Upper lobe of left lung (tissue), 6 donors: Measurements from ENCODE around the gene TTLL10. TPM values are rescaled to one million over a fixed set of nuclear protein-coding genes. Genes with fewer than 3 reads are reported as not detected.

Experiments
- ATAC-seq, 2 donors: fragments of 200-7000 bp; cut with Tn5 transposase; one replicate each; pipeline ENCODE4 v1.9.1; 2022; ENCODE audit warnings: mild to moderate bottlenecking in 2 of 2, moderate library complexity in 2 of 2; ENCODE audit not compliant: low FRiP score in 2 of 2
- DNase-seq, 2 donors: peaks; one replicate each; pipeline ENCODE4 v3.0.0-alpha.2; 2019 to 2020
- H3K27ac ChIP-seq, 4 donors: fragments of 200-600 bp; sonication (generic); one replicate each; pipeline ENCODE4 v1.5.1; 2016 to 2019
- H3K27me3 ChIP-seq, 4 donors: fragments of 200-600 bp; sonication (generic); one replicate each; pipeline ENCODE4 v1.5.1; 2017 to 2019
- H3K36me3 ChIP-seq, 4 donors: fragments of 200-600 bp; sonication (generic); one replicate each; pipeline ENCODE4 v1.5.1; 2016 to 2019
- H3K4me1 ChIP-seq, 4 donors: fragments of 200-600 bp; sonication (generic); one replicate each; pipeline ENCODE4 v1.5.1; 2018 to 2019
- H3K4me3 ChIP-seq, 4 donors: fragments of 200-600 bp; sonication (generic); one replicate each; pipeline ENCODE4 v1.5.1; 2017 to 2019; ENCODE audit warnings: mild to moderate bottlenecking in 2 of 4, moderate library complexity in 1 of 4
- H3K9me3 ChIP-seq, 4 donors: fragments of 200-600 bp; sonication (generic); one replicate each; pipeline ENCODE4 v1.5.1; 2018 to 2019
- EP300 ChIP-seq, 4 donors: sonication (generic); formaldehyde crosslinking; IDR thresholded peaks; one replicate each; pipeline ENCODE4 v1.5.1; 2017; ENCODE audit warnings: antibody characterized with exemption in 4 of 4, control low read depth in 2 of 4
- POLR2A ChIP-seq, 4 donors: fragments of 450-650 bp; IDR thresholded peaks; one replicate each; pipeline ENCODE4 v1.5.1; 2016 to 2017; ENCODE audit warnings: antibody characterized with exemption in 4 of 4, mild to moderate bottlenecking in 2 of 4
- POLR2AphosphoS5 ChIP-seq, 2 donors: sonication (generic); formaldehyde crosslinking; IDR thresholded peaks; one replicate each; pipeline ENCODE4 v1.5.1; 2017; ENCODE audit warnings: antibody characterized with exemption in 2 of 2
- WGBS, 2 donors: methylation state at CpG; one replicate each; pipeline ENCODE4 v1.1.5; 2017 to 2018; 5-methylcytosine and 5-hydroxymethylcytosine counted together
- total RNA-seq, 6 donors: library from RNA; depleted of rRNA in 4 of 6; stranded (reverse); fragments of >200 nt in 4 of 6; gene quantifications; one replicate each; pipeline versions ENCODE4 v1.1.0 to v1.2.1, GENCODE V29; 2016 to 2021
- TF ChIP-seq, protein P1 (sequence below), 6 experiments: fragments of 450-650 bp in 4 of 6; fragments of 200-600 bp in 2 of 6; sonication (generic) in 2 of 6; IDR thresholded peaks; one replicate each; pipeline ENCODE4 v1.5.1; 2016 to 2019; ENCODE audit warnings: antibody characterized with exemption in 6 of 6
- donor health status: DM: no; HTN: no; CAD: no; lungs with moderate emphysema.
- donor health status: DM: no; HTN: yes; CAD: no; lungs with severe emphysema.

TTLL10 gene
- total RNA-seq, 6 donors from 2014 or later = 0.86 to 14.5 (median 5.8) TPM

DNA sequence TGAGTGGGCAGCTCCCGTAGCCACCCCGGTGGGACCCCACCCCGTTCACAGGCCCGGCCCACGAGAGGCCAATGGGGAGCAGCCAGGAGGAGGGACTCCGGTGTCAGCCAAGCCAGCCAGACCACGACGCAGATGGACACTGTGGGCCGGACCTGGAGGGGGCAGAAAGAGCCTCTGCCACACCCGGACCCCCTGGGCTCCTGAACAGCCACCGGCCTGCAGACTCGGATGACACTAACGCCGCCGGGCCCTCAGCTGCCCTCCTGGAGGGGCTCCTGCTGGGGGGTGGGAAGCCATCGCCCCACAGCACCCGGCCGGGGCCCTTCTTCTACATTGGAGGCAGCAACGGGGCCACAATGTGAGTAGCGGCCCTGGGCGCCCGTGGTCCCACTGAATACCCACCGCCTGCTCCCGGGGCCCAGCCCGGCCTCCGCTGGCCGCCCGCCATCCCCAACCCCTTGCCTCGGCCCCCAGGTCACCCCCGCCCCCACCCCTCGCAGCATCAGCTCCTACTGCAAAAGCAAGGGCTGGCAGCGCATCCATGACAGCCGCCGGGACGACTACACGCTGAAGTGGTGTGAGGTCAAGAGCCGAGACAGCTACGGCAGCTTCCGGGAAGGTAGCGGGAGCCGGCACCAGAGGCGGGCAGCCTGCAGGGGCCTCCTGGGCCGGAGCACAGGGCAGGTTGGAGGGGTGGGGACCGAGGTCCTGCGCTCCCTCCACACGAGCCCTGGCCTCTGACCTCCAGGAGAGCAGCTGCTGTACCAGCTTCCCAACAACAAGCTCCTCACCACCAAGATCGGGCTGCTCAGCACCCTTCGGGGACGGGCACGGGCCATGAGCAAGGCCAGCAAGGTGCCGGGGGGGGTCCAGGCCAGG is 6.5 kb downstream of the TTLL10 start:
- 67 to 82% methylated on average over 16 to 46 of the region's 51 CpGs for WGBS, 2 donors
- no peak overlapping the region for H3K4me3 ChIP-seq
- H3K36me3 ChIP-seq = no peaks in the 10 kb centered on the region
- no peak for TF ChIP-seq EP300 (IDR thresholded peaks at IDR 0.05)
- no peak for TF ChIP-seq POLR2AphosphoS5 (IDR thresholded peaks at IDR 0.05)
- no peak for TF ChIP-seq POLR2A (IDR thresholded peaks at IDR 0.05)
- TF ChIP-seq, protein P1, sequence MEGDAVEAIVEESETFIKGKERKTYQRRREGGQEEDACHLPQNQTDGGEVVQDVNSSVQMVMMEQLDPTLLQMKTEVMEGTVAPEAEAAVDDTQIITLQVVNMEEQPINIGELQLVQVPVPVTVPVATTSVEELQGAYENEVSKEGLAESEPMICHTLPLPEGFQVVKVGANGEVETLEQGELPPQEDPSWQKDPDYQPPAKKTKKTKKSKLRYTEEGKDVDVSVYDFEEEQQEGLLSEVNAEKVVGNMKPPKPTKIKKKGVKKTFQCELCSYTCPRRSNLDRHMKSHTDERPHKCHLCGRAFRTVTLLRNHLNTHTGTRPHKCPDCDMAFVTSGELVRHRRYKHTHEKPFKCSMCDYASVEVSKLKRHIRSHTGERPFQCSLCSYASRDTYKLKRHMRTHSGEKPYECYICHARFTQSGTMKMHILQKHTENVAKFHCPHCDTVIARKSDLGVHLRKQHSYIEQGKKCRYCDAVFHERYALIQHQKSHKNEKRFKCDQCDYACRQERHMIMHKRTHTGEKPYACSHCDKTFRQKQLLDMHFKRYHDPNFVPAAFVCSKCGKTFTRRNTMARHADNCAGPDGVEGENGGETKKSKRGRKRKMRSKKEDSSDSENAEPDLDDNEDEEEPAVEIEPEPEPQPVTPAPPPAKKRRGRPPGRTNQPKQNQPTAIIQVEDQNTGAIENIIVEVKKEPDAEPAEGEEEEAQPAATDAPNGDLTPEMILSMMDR (IDR thresholded peaks at IDR 0.05) = no peak
- no peak overlapping the region for H3K27ac ChIP-seq
- H3K4me1 ChIP-seq = peaks cover 0 to 17% (median 5%) of the 10 kb centered on the region in 4 donors
- no peak for ATAC-seq
- no peaks in the 10 kb centered on the region for H3K9me3 ChIP-seq
- peak in 1 of 2 donors; percentile 79 for DNase-seq
- no peaks in the 10 kb centered on the region for H3K27me3 ChIP-seq

DNA sequence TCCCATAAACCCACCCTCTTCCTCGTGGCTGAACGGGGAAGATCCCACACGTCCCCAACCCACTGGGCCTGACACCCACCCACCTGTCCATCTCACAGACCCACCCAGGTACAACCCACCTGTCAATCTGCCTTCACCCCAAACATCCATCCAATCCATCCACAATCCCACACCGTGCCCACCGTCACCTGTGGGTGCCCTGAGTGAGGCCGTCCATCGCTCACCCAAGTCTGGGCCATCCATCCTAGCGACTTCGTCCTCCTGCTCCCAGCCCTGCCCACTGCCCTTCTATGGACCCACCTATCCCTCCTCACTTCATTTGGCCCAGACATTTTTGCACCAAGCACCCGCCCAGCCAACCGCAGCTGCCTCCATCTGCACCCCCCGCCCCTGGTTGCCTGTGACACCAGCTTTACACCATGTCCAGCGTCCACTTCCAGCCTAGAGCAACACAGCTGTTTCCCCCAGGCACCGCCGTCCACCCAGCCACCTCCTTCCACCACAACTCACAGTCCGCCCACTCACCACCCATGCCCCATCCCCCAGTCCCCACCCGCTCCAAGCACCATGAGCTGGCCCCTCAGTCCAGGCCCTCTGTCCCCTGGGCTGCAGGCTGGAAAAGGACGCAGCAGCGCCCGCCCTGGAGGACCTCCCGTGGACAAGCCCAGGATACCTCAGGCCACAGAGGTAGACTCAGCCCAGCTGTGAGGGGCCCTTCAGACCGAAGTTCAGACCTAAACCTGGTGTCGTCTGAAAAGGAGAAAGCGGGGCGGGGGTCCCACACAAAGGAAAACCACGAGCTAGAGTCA is 7.7 kb downstream of the TTLL10 start:
- Histone ChIP-seq H3K27ac (no peak overlapping the region), H3K4me3 (no peak overlapping the region), H3K4me1 (peaks cover 0 to 17% (median 5%) of the 10 kb centered on the region in 4 donors), H3K36me3 (no peaks in the 10 kb centered on the region), H3K9me3 (no peaks in the 10 kb centered on the region), H3K27me3 (no peaks in the 10 kb centered on the region)
- ATAC-seq (no peak), DNase-seq (peak in 1 of 2 donors; percentile 60)
- TF ChIP-seq, protein P1 (IDR thresholded peaks at IDR 0.05) = no peak
- TF ChIP-seq POLR2AphosphoS5 (IDR thresholded peaks at IDR 0.05) (no peak), EP300 (IDR thresholded peaks at IDR 0.05) (no peak), POLR2A (IDR thresholded peaks at IDR 0.05) (no peak)
- WGBS, 2 donors = 91 to 95% methylated on average over 23 to 26 of the region's 26 CpGs

DNA sequence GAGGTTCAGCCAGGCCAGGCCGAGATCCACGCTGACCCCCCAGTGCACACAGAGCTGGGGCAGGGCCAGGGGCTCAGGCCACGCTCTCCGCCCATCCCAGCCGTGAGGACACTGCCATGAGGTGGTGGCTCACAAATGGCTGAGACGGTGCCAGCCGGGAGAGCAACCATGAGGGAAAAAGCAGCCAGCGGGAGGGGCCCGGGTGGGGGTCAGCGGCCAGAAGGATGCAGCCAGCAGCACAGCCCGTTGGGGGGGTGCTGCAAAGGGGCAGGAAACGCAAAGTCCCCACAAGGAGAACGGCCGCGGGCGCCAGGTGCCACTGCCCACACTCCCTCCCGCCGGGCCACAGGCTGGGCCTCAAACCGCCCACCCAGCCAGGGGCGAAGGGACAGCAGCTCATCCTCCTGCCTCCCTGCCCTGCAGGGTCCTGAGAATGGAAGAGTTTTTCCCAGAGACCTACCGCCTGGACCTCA is 8.3 kb downstream of the TTLL10 start:
- ATAC-seq (no peak), DNase-seq (peak in 1 of 2 donors; percentile 76)
- H3K9me3 ChIP-seq = no peaks in the 10 kb centered on the region
- TF ChIP-seq, protein P1 (IDR thresholded peaks at IDR 0.05) = no peak
- no peak for TF ChIP-seq EP300 (IDR thresholded peaks at IDR 0.05)
- TF ChIP-seq POLR2A (IDR thresholded peaks at IDR 0.05) = no peak
- TF ChIP-seq POLR2AphosphoS5 (IDR thresholded peaks at IDR 0.05) = no peak
- no peak overlapping the region for H3K4me3 ChIP-seq
- H3K27ac ChIP-seq = no peak overlapping the region
- peaks cover 0 to 17% (median 5%) of the 10 kb centered on the region in 4 donors for H3K4me1 ChIP-seq
- no peaks in the 10 kb centered on the region for H3K36me3 ChIP-seq
- WGBS, 2 donors = 66 to 71% methylated on average over 11 to 21 of the region's 21 CpGs
- H3K27me3 ChIP-seq = no peaks in the 10 kb centered on the region

DNA sequence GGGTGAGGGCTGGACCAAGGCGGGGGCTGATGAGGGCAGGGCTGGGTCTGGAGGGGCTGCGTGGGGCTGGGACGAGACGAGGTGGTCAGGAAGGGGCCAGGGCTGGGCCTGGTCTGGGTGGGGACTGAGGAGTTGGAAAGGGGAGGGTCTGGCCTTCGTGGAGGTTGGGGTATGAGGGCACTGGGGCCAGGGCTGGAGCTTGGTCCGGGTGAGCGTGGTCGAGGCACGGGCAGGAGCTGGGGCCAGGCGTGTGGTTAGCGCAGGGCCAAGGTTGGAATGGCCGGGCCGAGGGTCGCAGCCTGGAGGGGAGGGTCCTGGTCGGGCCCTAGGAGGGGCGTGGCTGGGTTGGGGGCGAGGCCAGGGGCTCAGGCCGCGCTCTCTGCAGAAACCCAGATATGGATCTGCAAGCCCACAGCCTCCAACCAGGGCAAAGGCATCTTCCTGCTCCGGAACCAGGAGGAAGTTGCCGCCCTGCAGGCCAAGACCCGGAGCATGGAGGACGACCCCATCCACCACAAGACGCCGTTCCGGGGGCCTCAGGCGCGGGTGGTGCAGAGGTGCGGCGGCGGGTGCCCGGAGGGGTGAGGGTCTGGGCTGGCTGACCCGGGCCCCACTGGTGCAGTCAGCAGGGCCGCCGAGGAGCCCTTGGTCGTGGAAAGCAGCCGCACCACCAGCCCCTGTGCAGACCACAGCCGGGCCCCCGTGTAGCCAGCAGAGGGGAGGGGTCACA is 9.0 kb downstream of the TTLL10 start:
- ATAC-seq = peak in 1 of 2 donors; percentile 27
- 41 to 74% methylated on average over 16 to 39 of the region's 39 CpGs for WGBS, 2 donors
- H3K4me3 ChIP-seq = peak overlapping the region in 3 of 4 donors; percentile 26 to 41 (median 30)

More for the DNA sequence above, 9.0 kb downstream of the TTLL10 start:
- no peaks in the 10 kb centered on the region for H3K36me3 ChIP-seq
- no peaks in the 10 kb centered on the region for H3K27me3 ChIP-seq
- DNase-seq = peak in 1 of 2 donors; percentile 75
- TF ChIP-seq, protein P1 (IDR thresholded peaks at IDR 0.05) = no peak
- no peak for TF ChIP-seq EP300 (IDR thresholded peaks at IDR 0.05)
- TF ChIP-seq POLR2AphosphoS5 (IDR thresholded peaks at IDR 0.05) = no peak
- TF ChIP-seq POLR2A (IDR thresholded peaks at IDR 0.05) = no peak
- peaks cover 0 to 17% (median 5%) of the 10 kb centered on the region in 4 donors for H3K4me1 ChIP-seq
- peak overlapping the region in 1 of 4 donors; percentile 61 for H3K27ac ChIP-seq
- no peaks in the 10 kb centered on the region for H3K9me3 ChIP-seq
